RCC 7860 (cell line): ENCODE measurements around the gene BEND7.

Source experiments
- DNase-seq: peaks from one replicate; pipeline ENCODE4 v3.0.0-alpha.2; 2015; ENCODE audit warnings: low spot score
- FAIRE-seq: peaks from 2 replicates; lab custom pipeline; 2012; peaks lifted over from hg19 to GRCh38; lab: Jason Lieb, UNC

Gene BEND7

GRCh38 chr10:13521026-13521425 lies 7.8 kb downstream of the BEND7 start:
- no peak for FAIRE-seq

GRCh38 chr10:13520194-13520593 lies 8.6 kb downstream of the BEND7 start:
- DNase-seq (no peak), FAIRE-seq (no peak)

More at GRCh38 chr10:13521026-13521425, 7.8 kb downstream of the BEND7 start:
- no peak for DNase-seq

GRCh38 chr10:13518076-13518692 lies 10.6 kb downstream of the BEND7 start:
- FAIRE-seq: no peak

GRCh38 chr10:13517675-13518074 lies 11.1 kb downstream of the BEND7 start:
- DNase-seq (no peak), FAIRE-seq (no peak)

More at GRCh38 chr10:13518076-13518692, 10.6 kb downstream of the BEND7 start:
- no peak for DNase-seq

GRCh38 chr10:13516176-13516575 lies 12.6 kb downstream of the BEND7 start:
- no peak for DNase-seq
- no peak for FAIRE-seq

- DNase-seq (no peak), FAIRE-seq (no peak)
These were observed 13.3 kb downstream of the BEND7 start for GRCh38 chr10:13515467-13515866.

GRCh38 chr10:13514296-13514695 lies 14.5 kb downstream of the BEND7 start:
- FAIRE-seq (no peak), DNase-seq (no peak)

- FAIRE-seq (no peak), DNase-seq (no peak)
These were observed 16.2 kb downstream of the BEND7 start for GRCh38 chr10:13512564-13512963.

- FAIRE-seq (no peak), DNase-seq (no peak)
These were observed 17.4 kb downstream of the BEND7 start for GRCh38 chr10:13511409-13511808.

- no peak for DNase-seq
These were observed 23.6 kb downstream of the BEND7 start for GRCh38 chr10:13505052-13505680.

GRCh38 chr10:13503745-13504463 lies 24.9 kb downstream of the BEND7 start:
- FAIRE-seq (no peak), DNase-seq (no peak)

More at GRCh38 chr10:13505052-13505680, 23.6 kb downstream of the BEND7 start:
- no peak for FAIRE-seq

GRCh38 chr10:13502380-13502779 lies 26.4 kb downstream of the BEND7 start:
- DNase-seq (no peak), FAIRE-seq (no peak)

GRCh38 chr10:13500201-13500600 lies 28.6 kb downstream of the BEND7 start:
- FAIRE-seq (no peak), DNase-seq (no peak)

GRCh38 chr10:13499150-13499549 lies 29.7 kb downstream of the BEND7 start:
- FAIRE-seq: no peak
- no peak for DNase-seq

GRCh38 chr10:13496931-13497330 lies 31.9 kb downstream of the BEND7 start:
- no peak for FAIRE-seq
- no peak for DNase-seq

- FAIRE-seq (no peak), DNase-seq (no peak)
These were observed 32.6 kb downstream of the BEND7 start for GRCh38 chr10:13496164-13496563.

- no peak for FAIRE-seq
These were observed 36.2 kb downstream of the BEND7 start for GRCh38 chr10:13492493-13493180.

GRCh38 chr10:13491747-13492360 lies 37.0 kb downstream of the BEND7 start:
- no peak for FAIRE-seq

More at GRCh38 chr10:13492493-13493180, 36.2 kb downstream of the BEND7 start:
- no peak for DNase-seq

GRCh38 chr10:13490503-13490902 lies 38.3 kb downstream of the BEND7 start:
- FAIRE-seq (no peak), DNase-seq (no peak)

More at GRCh38 chr10:13491747-13492360, 37.0 kb downstream of the BEND7 start:
- DNase-seq: no peak

- no peak for FAIRE-seq
- no peak for DNase-seq
These were observed 39.7 kb downstream of the BEND7 start for GRCh38 chr10:13489035-13489599.
